Umbilical cord (tissue), 2 donors: ENCODE results near the gene NMT1. TPM values are rescaled to one million over a fixed set of nuclear protein-coding genes. Genes with fewer than 3 reads are reported as not detected.

ENCODE experiments used
- DNase-seq: peaks from one replicate; pipeline ENCODE4 v3.0.0-alpha.2; 2015; ENCODE audit warnings: low spot score
- total RNA-seq: library from RNA; depleted of rRNA; stranded (reverse); fragments of >200 nt; gene quantifications from one replicate; pipeline ENCODE4 v1.2.3, GENCODE V29; 2014; ENCODE audit warnings: low replicate concordance; ENCODE audit not compliant: insufficient read depth

Gene NMT1
- total RNA-seq, 1 donor from 2014 or later, result 55.1 TPM

DNA sequence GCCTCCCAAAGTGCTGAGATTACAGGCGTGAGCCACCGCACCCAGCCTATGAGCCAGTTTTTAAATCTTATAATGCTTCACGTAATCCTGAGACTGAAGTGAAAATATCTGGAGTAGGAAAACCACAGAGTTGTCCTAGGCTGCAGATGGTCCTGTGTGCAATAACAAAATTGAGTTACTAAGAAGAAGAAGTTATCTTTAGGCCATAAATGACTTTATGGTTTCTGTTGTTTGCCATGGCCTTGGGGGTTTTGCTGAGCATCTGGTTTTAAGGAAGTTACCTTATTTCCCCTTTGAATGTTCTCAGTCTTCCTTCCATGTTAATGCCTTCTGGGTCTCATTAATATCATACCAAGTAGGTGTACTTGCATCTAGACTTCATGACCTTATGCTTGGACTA lies 16.5 kb downstream of the NMT1 start:
- no peak for DNase-seq

DNA sequence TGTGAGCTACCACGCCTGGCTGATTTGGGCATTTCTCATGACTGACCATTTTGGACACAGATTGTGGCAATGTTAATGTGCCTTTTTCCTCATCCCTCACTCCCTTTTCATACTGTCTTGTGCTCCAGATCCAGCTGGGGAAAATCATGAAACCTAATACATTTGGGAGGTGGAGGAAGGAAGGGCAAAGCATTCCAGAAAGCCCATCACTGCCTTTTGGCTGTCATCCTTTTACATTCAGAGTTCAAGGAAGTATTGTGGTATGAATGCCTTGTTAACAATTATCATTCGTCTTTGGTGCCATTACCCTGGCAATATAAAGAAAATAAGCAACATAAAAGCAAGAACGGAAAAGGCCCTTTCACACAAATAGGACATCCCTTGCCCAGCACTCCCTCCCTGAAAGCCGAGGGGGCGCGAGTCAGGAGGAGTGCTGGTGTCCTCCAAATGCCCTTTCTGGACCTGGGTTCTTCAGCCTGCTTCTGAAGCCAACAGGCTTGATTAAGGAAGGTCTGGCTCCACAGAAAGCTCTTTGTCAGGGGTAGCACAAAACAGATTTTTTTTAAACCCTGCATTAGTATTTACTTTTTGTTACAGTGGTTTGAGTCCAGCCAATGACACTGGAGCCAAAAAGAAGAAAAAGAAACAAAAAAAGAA lies 20.1 kb downstream of the NMT1 start:
- DNase-seq, result no peak

DNA sequence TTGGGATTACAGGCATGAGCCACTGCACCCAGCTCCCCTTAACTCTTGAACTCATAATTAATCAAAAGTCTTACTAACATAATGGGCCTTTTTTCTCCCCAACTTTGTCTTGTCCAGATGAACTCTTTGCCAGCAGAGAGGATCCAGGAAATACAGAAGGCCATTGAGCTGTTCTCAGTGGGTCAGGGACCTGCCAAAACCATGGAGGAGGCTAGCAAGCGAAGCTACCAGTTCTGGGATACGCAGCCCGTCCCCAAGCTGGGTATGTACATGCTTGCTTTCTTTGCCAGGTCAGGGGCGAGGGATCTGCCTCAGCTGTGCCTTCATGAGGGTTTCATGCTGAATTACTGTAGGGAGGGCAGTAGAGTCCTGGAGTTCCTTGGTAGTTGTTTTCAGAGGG lies 25.3 kb downstream of the NMT1 start:
- no peak for DNase-seq

DNA sequence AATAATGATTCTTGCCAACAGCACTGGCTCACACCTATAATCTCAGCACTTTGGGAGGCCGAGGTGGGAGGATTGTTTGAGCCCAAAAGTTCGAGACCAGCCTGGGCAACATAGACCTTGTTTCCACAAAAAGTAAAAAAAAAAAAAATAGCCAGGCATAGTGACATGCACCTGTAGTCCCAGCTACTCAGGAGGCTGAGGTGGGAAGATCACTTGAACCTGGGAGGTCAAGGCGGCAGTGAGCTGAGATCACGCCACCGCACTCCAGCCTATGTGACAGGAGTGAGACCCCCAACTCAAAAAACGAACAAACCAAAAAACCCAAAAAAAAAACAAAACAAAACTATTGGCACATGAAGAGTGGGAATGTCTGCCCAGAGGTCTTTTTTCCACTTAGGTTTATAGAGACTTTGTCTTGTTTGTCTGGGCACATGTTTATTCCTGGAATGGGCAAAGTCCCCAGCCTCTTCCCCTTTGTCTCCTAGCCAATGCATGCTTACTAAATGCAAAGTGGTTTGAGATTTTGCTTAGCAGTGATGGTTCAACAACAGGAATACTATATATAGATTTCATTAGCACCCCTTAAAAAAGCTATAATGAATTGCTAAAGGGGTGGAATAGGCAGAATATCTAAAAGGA lies 25.9 kb downstream of the NMT1 start:
- no peak for DNase-seq

DNA sequence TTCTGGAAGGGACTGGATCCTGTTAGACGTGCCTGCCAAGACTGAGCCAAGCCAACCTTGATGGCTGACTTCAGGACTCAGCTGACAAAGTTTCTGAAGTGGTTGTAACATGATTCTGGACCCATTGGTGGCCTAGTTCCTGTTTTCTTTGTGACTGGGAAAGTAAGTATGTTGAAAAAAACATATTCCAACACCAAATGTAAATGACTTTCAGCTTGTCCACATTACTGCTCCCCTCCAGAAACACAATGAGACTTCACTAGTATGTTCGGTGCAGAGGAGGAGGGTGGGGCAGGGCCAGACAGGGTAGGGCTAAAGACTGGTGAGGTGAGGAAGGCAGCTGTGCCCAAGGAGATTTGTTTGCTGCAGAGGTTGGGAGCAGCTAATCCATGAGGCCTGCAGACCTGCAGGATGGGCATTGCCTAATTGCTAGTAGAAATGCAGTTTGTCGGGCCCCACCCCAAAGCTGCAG lies 26.4 kb downstream of the NMT1 start:
- DNase-seq, result no peak

DNA sequence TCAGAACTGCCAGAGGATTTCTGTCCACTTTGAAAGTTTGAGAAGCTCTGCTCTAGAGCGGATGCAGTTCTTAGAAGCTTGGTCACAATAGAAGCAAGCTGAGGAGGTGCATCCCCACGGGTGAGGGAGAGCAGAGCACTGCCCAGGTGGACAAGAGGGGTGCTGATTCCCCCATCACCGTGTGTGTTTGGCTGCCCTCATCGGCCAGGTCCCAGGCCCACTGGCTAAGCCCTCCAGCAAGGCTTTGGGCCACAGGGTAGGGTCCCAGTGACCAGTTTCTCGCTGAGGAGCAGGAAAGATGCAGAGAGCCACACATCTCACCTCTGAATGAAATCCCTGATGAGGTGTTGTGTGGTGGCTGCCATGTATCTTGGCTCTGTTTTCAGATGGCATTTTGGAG lies 26.9 kb downstream of the NMT1 start:
- no peak for DNase-seq

DNA sequence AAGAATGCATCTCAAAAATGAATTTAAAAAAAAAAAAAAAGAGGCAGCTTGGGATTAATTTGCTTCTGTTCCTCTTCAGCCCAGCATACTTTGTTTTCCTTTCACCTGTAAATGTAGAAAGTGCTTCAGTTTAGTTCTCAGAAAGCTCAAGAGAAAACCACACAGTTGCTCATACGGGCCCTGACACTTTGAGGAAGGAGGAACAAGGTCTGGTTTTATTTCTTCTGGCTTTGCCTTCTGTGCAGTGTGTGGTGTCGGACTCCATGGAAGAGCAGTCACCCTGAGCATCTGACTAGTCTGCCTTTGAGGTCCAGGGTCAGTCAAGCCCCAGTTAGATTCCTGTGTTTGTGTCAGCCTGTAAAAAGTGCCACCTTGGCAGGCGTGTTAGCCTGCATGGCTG lies 27.6 kb downstream of the NMT1 start:
- no peak for DNase-seq

DNA sequence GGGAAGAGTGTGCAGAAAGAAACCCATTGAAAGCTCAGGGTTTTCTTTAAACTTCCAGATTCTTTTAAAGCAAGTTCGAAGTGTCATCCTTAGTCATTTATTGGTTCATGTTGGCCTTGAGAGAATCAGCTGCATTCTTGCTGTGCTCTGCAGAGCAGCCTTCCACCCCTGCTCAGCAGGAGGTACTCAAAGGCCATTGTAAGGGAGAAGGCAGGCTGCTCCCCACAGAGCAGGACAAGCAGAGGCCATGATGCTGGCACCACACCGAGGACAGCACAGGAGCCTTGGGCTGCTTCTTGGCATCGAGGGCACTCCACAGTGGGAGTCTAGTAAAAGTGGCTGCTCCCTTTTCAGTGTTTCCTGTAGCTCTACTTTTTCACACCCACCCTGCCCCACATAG lies 29.6 kb downstream of the NMT1 start:
- DNase-seq, result no peak

DNA sequence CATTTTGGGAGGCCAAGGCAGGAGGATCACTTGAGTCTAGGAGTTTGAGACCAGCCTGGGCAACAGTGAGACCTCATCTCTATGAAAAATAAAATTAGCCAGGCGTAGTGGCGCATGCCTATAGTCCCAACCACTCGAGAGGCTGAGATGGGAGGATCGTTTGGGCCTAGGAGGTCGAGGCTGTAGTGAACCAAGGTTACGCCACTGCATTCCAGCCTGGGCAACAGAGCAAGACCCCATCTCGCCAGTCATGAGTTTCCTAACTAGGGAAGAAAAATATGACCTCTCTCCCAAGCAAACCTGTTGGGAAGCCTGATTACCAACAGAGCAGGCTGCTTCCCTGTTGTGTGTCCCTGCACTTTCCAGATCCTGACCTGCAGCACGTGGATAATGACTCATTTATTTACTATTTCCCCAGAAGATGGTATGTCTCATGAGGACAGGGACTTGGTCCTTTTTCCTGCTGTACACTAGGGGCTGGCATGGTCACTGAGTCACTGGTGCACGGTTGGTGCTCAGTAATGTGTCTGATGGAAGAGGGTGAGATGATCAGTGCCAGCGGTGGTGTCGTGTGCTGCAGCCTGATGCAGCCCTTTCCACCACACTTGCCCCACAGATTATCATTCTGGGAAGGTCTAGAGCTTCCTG lies 30.8 kb downstream of the NMT1 start:
- DNase-seq, result no peak

DNA sequence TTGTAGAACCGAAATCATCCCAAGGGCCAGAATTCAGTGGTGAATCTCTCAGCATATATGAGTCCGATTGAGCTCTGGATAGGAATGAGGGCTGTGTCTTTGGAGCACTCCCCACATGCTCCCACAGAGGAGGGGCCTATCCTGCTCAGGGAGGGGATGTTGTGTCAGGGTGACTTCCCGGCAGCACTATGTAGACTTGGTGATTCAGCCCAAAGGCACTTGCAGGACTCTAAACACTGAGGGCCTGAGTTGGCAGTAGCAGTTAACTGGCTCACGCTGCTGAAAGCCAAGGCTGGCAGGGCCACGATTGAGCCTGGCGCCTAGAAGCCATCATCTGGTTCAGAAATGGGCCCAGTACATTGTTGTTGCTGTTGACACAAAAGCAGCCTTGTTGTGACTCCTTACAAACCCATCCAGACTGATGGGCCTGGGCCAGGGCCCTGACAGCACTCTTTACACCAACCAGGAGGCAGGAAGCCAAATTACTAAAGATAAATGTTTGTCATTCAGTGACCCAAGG lies 31.9 kb downstream of the NMT1 start:
- DNase-seq, result peak; percentile 96

DNA sequence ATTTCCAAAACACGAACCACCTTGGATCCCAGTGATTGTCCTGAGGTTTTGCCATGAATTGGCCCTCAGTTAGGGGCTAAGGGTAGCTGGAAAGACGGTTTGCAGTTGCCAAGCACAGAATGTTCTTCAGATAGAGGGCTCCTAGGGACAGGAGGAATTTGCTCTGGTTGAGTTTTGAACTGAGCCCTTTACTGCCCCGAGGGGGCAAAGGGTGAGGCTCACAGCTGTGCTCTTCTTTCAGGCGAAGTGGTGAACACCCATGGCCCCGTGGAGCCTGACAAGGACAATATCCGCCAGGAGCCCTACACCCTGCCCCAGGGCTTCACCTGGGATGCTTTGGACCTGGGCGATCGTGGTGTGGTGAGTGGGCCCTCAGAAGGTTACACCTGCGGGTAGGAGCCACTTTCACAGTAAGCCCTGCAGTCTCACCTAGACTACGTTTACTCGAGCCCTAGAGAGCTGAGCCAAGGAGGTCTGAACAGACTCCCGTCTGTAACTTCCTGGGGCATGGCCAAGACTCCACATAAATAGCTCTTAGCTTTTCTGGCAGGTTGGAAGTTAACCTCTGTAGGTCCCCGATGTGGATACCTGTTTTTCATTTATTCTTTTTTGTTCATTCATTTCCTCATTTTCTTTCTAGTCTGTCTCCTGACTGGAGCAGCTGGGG lies 32.5 kb downstream of the NMT1 start:
- DNase-seq, result no peak

DNA sequence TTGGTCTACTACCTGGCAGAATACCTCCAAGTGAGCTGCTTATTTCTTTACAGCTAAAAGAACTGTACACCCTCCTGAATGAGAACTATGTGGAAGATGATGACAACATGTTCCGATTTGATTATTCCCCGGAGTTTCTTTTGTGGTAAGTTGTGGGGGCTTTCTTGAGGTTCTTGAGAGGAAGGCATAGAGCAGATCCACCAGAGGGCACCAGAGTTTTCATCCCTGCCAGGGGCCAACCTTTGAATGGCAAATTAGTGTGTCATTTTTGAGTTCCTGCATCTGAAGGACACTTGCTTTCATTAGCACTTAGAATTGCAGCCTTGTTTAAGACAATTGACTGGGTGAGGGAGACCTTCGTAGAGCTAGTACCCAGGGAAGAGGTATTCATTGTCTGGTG lies 35.0 kb downstream of the NMT1 start:
- DNase-seq, result no peak

DNA sequence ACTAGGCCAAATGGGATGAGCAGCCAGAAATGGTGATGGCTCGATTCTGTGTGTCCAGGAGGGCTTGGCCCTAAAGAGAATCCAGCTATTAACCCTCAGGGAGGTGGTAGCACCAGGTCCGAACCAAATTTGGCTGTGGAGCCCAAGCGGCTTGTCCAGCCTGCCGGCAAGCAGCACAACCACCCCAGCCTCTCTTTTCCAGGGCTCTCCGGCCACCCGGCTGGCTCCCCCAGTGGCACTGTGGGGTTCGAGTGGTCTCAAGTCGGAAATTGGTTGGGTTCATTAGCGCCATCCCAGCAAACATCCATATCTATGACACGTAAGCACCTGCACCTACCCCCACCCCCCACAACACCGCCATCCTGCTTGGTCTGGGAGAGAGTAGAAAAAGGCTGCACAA lies 35.8 kb downstream of the NMT1 start:
- DNase-seq, result no peak

DNA sequence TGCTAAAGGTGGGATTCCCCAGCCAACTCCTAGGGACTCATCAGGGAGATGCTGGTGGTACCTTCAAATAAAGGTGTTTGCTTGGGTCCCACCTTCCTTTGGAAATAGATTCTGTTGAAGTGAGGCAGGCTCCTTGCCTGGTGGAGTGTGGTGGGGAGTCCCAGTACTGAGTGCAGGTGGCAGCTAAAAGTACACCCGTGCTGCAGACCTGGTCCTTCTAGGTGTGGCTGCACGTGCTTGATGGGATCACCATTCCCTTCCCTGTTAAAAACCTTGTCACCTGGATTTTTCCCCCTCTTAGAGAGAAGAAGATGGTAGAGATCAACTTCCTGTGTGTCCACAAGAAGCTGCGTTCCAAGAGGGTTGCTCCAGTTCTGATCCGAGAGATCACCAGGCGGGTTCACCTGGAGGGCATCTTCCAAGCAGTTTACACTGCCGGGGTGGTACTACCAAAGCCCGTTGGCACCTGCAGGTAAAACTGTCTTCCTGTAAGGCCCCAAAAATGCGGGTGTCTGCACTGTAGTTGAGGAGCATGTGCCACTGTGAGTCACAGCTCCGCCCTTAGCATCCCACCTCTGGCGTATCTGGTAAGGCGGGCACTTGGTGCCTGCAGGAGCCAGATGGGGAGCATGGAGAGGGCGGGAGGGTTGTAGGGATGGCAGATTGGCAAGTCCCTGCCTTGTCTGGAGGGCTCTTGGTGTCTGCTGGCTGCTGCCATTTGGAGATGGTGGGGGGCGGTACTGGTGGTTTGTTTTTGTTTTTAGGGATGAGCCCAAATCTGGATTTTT lies 37.2 kb downstream of the NMT1 start:
- DNase-seq, result no peak

DNA sequence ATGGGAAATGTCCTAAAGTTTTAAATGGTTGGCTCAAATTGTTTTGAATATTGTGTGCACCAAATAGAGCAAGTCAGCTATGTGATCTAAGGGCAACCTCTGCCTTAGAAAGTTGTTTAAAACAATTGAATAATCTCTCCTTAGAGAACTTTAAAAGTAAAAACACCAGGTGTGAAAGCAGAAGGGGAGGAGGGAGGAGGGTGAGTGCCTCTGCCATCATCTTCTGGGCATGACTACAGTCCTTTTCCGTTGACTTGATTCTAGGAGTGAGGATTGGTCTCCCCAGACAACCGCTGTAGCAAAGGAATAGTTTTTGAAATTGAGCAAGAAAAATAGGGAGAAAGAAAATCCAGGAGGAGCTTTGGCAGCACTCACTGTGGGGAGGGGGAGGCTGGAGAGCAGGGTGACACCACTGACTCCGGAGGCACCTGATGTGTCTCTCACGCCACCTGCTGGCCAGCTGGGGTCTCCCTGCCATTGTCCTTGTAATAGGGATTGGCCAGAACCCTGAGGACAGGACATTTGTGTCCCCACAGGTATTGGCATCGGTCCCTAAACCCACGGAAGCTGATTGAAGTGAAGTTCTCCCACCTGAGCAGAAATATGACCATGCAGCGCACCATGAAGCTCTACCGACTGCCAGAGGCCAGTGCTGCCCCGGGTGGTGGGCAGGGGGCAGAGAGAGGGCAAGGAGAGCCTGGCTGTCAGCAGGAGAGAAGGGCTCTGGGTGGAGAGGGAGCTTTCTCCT lies 37.9 kb downstream of the NMT1 start:
- peak; percentile 81 for DNase-seq

DNA sequence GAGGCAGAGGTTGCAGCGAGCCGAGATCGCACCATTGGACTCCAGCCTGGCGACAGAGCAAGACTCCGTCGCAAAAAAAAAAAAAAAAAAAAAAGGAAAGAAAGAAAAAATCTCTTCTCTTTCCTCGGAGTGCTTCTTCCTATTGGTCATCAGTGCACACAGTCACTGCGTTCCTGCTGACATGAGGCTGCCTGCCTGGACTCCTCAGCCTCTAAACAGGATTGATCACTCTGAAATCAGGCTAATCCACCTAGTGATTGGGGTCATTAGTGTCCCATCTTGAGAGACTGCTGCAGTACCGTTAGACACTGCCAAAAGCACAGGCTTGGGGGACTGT lies 40.4 kb downstream of the NMT1 start:
- DNase-seq, result no peak

DNA sequence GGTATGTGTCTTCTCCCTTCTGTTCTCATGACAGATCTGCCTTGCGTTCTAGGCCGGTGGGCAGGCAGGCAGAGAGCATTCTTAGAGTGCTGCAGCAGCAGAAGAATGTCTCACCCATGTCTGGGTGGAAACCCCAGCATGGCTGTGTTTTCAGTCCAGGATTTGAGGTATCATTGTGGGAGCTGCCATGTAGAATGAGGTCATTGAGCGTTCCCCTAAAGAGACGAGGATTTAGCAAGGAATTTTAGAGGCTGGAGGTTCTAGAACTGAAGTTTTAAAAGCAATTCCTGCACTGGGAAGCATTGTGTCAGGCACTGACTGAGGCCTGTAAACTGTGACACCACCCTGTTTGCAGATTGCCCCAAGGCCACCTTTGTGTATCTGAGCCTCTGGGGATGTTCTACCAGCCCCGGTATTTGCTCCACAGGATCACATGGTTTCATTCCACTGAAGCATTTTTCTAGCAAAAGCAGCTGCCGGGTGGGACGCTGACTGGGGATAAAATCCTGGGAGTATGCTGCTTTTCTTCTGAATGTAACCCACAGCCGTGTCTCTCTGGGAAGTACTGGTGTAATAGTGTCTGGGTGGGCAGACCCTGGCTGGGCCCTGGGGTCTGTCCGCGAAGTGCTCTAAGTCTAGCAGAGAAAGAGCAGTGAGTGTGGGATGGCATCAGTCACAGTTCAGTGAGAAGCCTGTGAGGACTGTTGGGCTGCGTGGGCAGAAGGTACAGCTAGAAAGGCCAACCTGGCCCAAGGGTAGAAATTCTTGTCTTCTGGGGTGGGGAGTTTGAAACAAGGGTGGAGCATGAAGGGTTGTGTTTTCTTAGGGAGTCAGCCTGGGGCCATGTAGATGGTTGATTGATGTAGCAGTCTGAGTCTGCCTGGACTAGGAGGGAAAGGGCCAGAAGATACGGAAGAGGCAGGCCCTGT lies 41.0 kb downstream of the NMT1 start:
- peak; percentile 88 for DNase-seq

DNA sequence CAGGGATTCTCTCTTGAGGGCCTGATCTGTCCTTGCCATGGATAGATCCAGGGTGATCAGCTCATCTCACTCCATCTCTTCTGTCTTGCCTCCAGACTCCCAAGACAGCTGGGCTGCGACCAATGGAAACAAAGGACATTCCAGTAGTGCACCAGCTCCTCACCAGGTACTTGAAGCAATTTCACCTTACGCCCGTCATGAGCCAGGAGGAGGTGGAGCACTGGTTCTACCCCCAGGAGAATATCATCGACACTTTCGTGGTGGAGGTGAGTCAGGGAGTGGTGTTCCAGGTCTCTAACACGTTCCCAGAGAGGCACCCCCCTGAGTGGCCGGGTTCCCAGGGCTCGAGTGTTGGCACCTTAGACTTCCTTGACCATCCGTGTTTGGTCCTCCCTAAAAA lies 41.7 kb downstream of the NMT1 start:
- no peak for DNase-seq

DNA sequence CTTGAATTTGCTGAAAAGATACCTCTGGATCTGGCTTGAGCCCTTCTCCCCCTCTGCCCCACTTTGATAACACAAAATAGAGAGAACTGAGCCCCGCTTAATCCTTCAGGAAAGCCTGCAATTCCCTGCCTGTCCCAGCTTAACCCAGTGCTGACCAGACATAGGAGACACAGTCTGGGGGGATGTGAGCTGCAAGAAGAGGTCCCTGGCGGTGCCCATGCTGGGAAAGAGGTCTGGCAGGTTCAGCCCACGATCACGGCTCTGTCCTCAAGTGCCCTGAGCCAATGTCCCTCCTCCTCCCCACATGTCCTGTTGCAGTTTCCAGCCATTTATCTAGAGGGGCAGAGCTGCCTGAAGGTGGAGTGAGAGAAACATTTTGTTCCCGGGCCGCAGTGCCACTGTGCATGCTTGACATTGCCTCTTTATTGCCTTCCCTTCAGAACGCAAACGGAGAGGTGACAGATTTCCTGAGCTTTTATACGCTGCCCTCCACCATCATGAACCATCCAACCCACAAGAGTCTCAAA lies 42.2 kb downstream of the NMT1 start:
- DNase-seq, result no peak

DNA sequence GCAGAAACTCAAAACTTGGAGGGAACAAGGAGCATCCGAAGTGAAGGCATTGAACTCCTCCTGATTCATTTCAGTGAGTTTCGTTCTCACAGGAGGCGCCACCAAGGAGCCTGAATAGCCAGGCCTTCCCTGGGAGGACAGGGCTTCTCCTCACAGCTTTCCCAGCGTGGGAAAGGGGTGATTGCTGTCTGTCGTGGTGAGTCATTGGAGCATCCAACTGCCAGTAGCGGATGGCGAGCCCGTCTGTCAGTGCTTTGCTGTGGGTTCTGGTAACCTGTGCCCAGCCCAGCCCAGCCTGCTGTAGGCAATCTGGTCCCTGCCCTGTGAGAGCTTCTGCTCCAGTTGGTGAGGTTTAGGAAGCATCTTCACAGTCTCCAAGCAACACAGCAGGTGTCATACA lies 42.9 kb downstream of the NMT1 start:
- DNase-seq, result no peak
